K562 (cell line): Measurements from ENCODE around the gene DLG4. TPM values are rescaled to one million over a fixed set of nuclear protein-coding genes. Genes with fewer than 3 reads are reported as not detected.

Source experiments
- COPS2 ChIP-seq: fragments of 450-650 bp; conservative IDR thresholded peaks from 2 replicates; pipeline ENCODE4 v1.6.1; 2016; ENCODE audit warnings: mild to moderate bottlenecking, moderate library complexity
- EP300 ChIP-seq: IDR thresholded peaks from 2 replicates; pipeline ENCODE4 v1.6.1; 2012; ENCODE audit warnings: low read length, improper control_type of control experiment
- MXI1 ChIP-seq: IDR thresholded peaks from 2 replicates; pipeline ENCODE4 v1.6.1; 2011; ENCODE audit warnings: low read depth, mild to moderate bottlenecking, improper control_type of control experiment, low read length
- NCOA1 ChIP-seq: fragments of 450-650 bp; IDR thresholded peaks from 2 replicates; pipeline ENCODE4 v1.6.1; 2016; ENCODE audit warnings: low read depth
- RBM25 ChIP-seq: fragments of 200-400 bp; formaldehyde crosslinking; IDR thresholded peaks from 2 replicates; pipeline ENCODE4 v1.6.1; 2018; ENCODE audit warnings: low read length, low read depth, moderate library complexity; ENCODE audit not compliant: severe bottlenecking
- polyA plus RNA-seq, 8 experiments: library from polyadenylated mRNA; depleted of rRNA in 4 of 8; stranded (reverse) in 5 of 8; unstranded in 3 of 8; fragments of >200 nt; fragmentation: Nextera tagmentation in 2 of 8; fragmentation: Illumina TruSeq in 1 of 8; extraction: Ambion mirVana in 2 of 8; extraction: Trizol in 1 of 8; gene quantifications; 2 replicates each; pipeline versions ENCODE4 v1.2.1 to v1.2.3, GENCODE V29; 2011 to 2014; ENCODE audit warnings: inconsistent platforms in 1 of 8, missing spikeins in 1 of 8
- total RNA-seq, 7 experiments: library from RNA; depleted of rRNA in 6 of 7; stranded (reverse); fragments of >200 nt in 6 of 7; fragmentation: Illumina TruSeq in 2 of 7; extraction: Trizol in 2 of 7; gene quantifications; 2 replicates each; pipeline versions ENCODE4 v1.2.1 to v1.2.3, GENCODE V29; 2011 to 2021; ENCODE audit warnings: low replicate concordance in 1 of 7
- TF ChIP-seq, protein P1 (sequence below): fragments of 450-650 bp; IDR thresholded peaks from 2 replicates; pipeline ENCODE4 v1.7.1; 2018; ENCODE audit warnings: mild to moderate bottlenecking, low read depth; ENCODE audit not compliant: partially characterized antibody
- TF ChIP-seq, protein P2 (sequence below): fragments of 250-450 bp; sonication (Bioruptor Pico); IDR thresholded peaks from 2 replicates; pipeline ENCODE4 v1.8.0; 2022; ENCODE audit warnings: inconsistent platforms, mild to moderate bottlenecking, moderate library complexity, borderline replicate concordance

DLG4 gene
- total and polyA plus RNA-seq, 9 of the 15 experiments (the other 6 are each of a cell fraction or from before 2014, with no cell fraction given) = 0.03 to 12.0 (median 4.1) TPM

DNA sequence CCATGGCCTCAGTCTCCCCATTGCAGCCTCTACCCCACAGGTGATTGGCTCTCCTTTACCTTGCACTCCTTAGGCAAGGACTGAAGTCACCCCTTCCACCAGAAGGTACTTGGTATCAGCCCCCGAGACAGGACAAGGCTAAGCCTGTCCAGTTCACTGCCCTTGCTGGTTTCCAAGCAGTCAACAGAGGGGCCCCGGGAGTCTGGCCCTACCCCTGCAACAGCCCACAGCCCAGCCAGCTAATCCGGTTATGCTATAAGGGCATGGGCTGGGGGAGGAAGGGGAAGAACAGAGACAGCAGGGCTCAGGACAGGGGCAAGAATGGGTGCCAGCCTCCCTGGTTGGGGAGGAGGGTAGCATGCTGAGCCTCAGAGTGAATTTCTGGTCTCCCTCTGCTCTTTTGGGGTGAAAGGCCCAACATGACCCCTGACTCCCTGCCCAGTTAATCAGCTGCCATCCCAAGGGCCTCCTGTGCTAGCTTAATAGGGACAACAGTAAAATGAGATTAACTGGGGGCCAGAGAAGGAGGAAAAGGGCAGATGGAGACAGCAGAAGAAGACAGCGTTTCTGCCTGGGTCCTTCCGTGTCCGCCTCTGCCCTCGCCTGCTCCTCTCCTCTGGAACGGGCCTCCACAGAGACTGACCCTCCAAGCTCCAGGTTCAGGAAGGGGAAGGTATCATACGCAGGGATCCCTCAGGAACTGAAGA is 10.7 kb downstream of the DLG4 start (continued):
- TF ChIP-seq, protein P1, sequence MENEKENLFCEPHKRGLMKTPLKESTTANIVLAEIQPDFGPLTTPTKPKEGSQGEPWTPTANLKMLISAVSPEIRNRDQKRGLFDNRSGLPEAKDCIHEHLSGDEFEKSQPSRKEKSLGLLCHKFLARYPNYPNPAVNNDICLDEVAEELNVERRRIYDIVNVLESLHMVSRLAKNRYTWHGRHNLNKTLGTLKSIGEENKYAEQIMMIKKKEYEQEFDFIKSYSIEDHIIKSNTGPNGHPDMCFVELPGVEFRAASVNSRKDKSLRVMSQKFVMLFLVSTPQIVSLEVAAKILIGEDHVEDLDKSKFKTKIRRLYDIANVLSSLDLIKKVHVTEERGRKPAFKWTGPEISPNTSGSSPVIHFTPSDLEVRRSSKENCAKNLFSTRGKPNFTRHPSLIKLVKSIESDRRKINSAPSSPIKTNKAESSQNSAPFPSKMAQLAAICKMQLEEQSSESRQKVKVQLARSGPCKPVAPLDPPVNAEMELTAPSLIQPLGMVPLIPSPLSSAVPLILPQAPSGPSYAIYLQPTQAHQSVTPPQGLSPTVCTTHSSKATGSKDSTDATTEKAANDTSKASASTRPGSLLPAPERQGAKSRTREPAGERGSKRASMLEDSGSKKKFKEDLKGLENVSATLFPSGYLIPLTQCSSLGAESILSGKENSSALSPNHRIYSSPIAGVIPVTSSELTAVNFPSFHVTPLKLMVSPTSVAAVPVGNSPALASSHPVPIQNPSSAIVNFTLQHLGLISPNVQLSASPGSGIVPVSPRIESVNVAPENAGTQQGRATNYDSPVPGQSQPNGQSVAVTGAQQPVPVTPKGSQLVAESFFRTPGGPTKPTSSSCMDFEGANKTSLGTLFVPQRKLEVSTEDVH = no peak
- TF ChIP-seq EP300 (no peak), NCOA1 (no peak), COPS2 (no peak), RBM25 (no peak), MXI1 (no peak)
- TF ChIP-seq, protein P2, sequence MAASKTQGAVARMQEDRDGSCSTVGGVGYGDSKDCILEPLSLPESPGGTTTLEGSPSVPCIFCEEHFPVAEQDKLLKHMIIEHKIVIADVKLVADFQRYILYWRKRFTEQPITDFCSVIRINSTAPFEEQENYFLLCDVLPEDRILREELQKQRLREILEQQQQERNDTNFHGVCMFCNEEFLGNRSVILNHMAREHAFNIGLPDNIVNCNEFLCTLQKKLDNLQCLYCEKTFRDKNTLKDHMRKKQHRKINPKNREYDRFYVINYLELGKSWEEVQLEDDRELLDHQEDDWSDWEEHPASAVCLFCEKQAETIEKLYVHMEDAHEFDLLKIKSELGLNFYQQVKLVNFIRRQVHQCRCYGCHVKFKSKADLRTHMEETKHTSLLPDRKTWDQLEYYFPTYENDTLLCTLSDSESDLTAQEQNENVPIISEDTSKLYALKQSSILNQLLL = no peak
